Measurements from ENCODE around the gene PTPRA. TPM values are rescaled to one million over a fixed set of nuclear protein-coding genes. Genes with fewer than 3 reads are reported as not detected.
"Not testable (repeated sequence)": the region's sequence is repeated elsewhere in the genome, so short reads cannot be mapped to it uniquely, and the experiment has no call there.

Gene PTPRA
- total RNA-seq, 1 donor from 2014 or later: 135 TPM

GRCh38 chr20:2984956-2985661 is 111.8 kb downstream of the PTPRA start:
- no peak for FAIRE-seq
- DNase-seq (ENCODE audit: low spot score in 2 of 2): no peak

GRCh38 chr20:2986466-2986865 is 113.2 kb downstream of the PTPRA start:
- no peak for FAIRE-seq

GRCh38 chr20:2987861-2988260 is 114.6 kb downstream of the PTPRA start:
- no peak for FAIRE-seq
- DNase-seq (ENCODE audit: low spot score in 2 of 2): no peak

More at GRCh38 chr20:2986466-2986865, 113.2 kb downstream of the PTPRA start:
- no peak for DNase-seq (ENCODE audit: low spot score in 2 of 2)

GRCh38 chr20:2991532-2991931 is 118.3 kb downstream of the PTPRA start:
- no peak for DNase-seq (ENCODE audit: low spot score in 2 of 2)
- FAIRE-seq: no peak

GRCh38 chr20:2993250-2993649 is 120.0 kb downstream of the PTPRA start:
- FAIRE-seq (no peak), DNase-seq (ENCODE audit: low spot score in 2 of 2) (no peak)

- FAIRE-seq: no peak
- DNase-seq (ENCODE audit: low spot score in 2 of 2): no peak
Measured at GRCh38 chr20:2995796-2996195, 122.5 kb downstream of the PTPRA start.

GRCh38 chr20:2998728-2999127 is 125.4 kb downstream of the PTPRA start:
- DNase-seq (ENCODE audit: low spot score in 2 of 2): no peak
- FAIRE-seq: peak; percentile 95

- peak in 1 of 2 donors; percentile 52 for DNase-seq (ENCODE audit: low spot score in 2 of 2)
- FAIRE-seq: peak; percentile 97
Measured at GRCh38 chr20:3000852-3001523, 127.7 kb downstream of the PTPRA start.

- FAIRE-seq: no peak
- no peak for DNase-seq (ENCODE audit: low spot score in 2 of 2)
Measured at GRCh38 chr20:3003416-3003815, 130.1 kb downstream of the PTPRA start.

- FAIRE-seq (no peak), DNase-seq (ENCODE audit: low spot score in 2 of 2) (no peak)
Measured at GRCh38 chr20:3010985-3011723, 137.9 kb downstream of the PTPRA start.

GRCh38 chr20:3011752-3012151 is 138.5 kb downstream of the PTPRA start:
- DNase-seq (ENCODE audit: low spot score in 2 of 2) (no peak), FAIRE-seq (no peak)

GRCh38 chr20:3013771-3014170 is 140.5 kb downstream of the PTPRA start:
- no peak for DNase-seq (ENCODE audit: low spot score in 2 of 2)
- FAIRE-seq: no peak

- DNase-seq (ENCODE audit: low spot score in 2 of 2): no peak
- FAIRE-seq: no peak
Measured at GRCh38 chr20:3014179-3014578, 140.9 kb downstream of the PTPRA start.

- no peak for FAIRE-seq
- no peak for DNase-seq (ENCODE audit: low spot score in 2 of 2)
Measured at GRCh38 chr20:3014662-3015061, 141.4 kb downstream of the PTPRA start.

GRCh38 chr20:3015302-3015701 is 142.0 kb downstream of the PTPRA start:
- not testable (repeated sequence) for FAIRE-seq; DNase-seq (ENCODE audit: low spot score in 2 of 2)

GRCh38 chr20:3021327-3021726 is 148.0 kb downstream of the PTPRA start:
- FAIRE-seq (no peak), DNase-seq (ENCODE audit: low spot score in 2 of 2) (no peak)

- FAIRE-seq (no peak), DNase-seq (ENCODE audit: low spot score in 2 of 2) (no peak)
Measured at GRCh38 chr20:3021777-3022176, 148.5 kb downstream of the PTPRA start.

- DNase-seq (ENCODE audit: low spot score in 2 of 2); FAIRE-seq: not testable (repeated sequence)
Measured at GRCh38 chr20:3022559-3023490, 149.5 kb downstream of the PTPRA start.

- FAIRE-seq: no peak
Measured at GRCh38 chr20:3027987-3028386, 154.7 kb downstream of the PTPRA start.

GRCh38 chr20:3031524-3032147 is 158.4 kb downstream of the PTPRA start:
- no peak for FAIRE-seq
- DNase-seq (ENCODE audit: low spot score in 2 of 2): no peak

More at GRCh38 chr20:3027987-3028386, 154.7 kb downstream of the PTPRA start:
- no peak for DNase-seq (ENCODE audit: low spot score in 2 of 2)

Data from frontal cortex (tissue), 4 donors.